ENCODE measurements around the gene KRT86. TPM values are rescaled to one million over a fixed set of nuclear protein-coding genes. Genes with fewer than 3 reads are reported as not detected.

The KRT86 gene
- polyA plus RNA-seq, 2 of the 4 experiments (the other 2 are of a cell fraction), result 23.5 to 378 TPM

DNA sequence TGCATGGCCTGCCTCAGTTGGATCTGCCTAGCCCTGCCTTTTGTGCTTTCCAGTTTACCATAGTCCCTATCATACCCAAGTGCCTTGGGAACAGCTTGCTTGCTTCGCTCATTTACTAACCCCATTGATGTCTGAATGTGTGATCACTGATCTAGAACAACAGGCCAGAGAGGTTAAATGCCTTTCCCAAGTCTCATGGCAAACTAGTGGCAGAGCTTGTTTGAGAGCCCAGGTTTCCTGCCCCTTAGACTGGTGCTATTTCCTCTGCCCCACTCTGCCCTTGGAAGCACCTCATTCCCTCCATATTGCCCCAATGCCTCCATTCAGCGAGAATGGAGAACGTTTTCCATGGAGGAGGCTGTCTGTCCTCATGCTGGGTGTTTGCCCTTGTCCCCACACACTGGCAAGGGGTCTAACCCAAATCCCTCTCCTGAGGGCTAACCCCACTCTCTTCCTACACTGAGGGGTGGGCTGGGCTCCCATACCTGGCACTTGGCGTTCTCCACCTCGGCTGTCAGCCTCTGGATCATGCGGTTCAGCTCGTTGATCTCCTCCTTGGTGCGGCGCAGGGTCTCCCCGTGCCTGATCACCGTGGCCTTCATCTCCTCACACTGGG is 21.6 kb upstream of the KRT86 start (continued):
- TF ChIP-seq TP53 (CRISPR knock-in tag; IDR thresholded peaks at IDR 0.05), result peak; percentile 47; the same call in 1 of the 2 replicates

DNA sequence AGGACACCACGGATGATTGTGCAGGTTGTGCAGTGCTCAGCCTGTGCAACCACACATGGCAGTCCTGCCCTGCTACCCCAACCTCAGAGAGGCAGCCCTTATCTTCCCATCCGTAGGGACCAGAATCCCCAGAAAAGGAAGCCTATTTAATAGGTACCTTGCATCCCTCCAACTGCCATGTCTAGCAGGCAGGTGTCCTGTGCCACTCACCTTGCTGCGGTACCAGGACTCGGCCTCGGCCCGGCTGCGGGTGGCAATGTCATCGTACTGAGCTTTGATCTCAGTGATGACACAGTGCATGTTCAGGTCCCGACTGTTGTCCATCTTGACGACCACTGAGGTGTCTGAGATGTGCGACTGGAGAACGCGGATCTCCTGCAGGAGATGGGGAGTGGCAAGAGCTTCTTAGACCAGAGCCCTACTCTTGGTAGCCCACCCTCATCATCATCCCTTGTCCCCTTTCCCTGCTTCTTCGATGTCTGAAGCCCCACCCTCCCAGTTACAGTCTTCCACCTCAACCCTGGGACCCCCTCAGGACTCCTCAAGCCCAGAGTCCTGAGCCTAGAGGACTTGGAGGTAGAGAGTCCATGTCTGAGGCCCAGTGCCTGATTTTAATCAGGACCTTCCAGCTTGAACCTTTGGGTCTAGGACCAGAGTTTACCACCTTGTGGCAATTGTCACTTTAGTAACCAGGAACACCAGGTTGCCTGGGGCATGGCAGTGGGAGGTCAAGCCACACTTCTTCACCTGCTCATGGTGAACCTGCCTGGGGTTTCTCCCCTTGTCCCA is 20.9 kb upstream of the KRT86 start:
- Histone ChIP-seq H3K9me3 (no peaks in the 10 kb centered on the region), H3K4me1 (peaks cover 75% of the 10 kb centered on the region), H3K4me2 (no peak overlapping the region), H3K27ac (peak overlapping the region; percentile 69 to 97), H3K4me3 (no peak overlapping the region)
- WGBS (ENCODE audit: missing lambda C conversion rate), result 56% methylated on average over 14 of the region's 14 CpGs
- ChIA-PET CTCF (interaction anchor here (0.6 to 14.8 kb wide), 20 partner anchors 9 to 626 kb away, joined by 3 to 321 read pairs (median 6); partner anchors contain the start of genes KRT7 and KRT86), POLR2A (interaction anchor here (0.5 to 18.5 kb wide), 11 partner anchors 9 to 626 kb away, joined by 3 to 383 read pairs (median 3); partner anchors contain the start of gene KRT86)
- DNase-seq (ENCODE audit: low read depth in 1 of 2, low spot score in 1 of 2), result peak in 1 of 2 experiments; percentile 82
- ATAC-seq, result peak in 1 of 2 experiments; percentile 4; a peak in 3 of 6 replicates
- peak; percentile 39 for FAIRE-seq
- TF ChIP-seq, protein P1, sequence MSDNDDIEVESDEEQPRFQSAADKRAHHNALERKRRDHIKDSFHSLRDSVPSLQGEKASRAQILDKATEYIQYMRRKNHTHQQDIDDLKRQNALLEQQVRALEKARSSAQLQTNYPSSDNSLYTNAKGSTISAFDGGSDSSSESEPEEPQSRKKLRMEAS (IDR thresholded peaks at IDR 0.05), result peak; percentile 16
- TF ChIP-seq GATA3 (IDR thresholded peaks at IDR 0.05; ENCODE audit: borderline replicate concordance) (peak; percentile 69), RCOR1 (IDR thresholded peaks at IDR 0.05; ENCODE audit: low read depth, low read length) (no peak), HOXB13 (CRISPR knock-in tag; IDR thresholded peaks at IDR 0.05; ENCODE audit: low read depth) (no peak), POLR2AphosphoS2 (conservative IDR thresholded peaks at IDR 0.05; ENCODE audit: low read length) (peak; percentile 81), PHF8 (IDR thresholded peaks at IDR 0.05; ENCODE audit: borderline replicate concordance, low read depth) (no peak), RARB (CRISPR knock-in tag; IDR thresholded peaks at IDR 0.05) (peak; percentile 79; the same call in 1 of the 2 replicates), CBX2 (IDR thresholded peaks at IDR 0.05; ENCODE audit: borderline replicate concordance, low read depth) (no peak), CEBPB (IDR thresholded peaks at IDR 0.05) (no peak), TP53 (CRISPR knock-in tag; IDR thresholded peaks at IDR 0.05) (peak; percentile 75; the same call in 1 of the 2 replicates), MYC (IDR thresholded peaks at IDR 0.05; ENCODE audit: borderline replicate concordance, low read length) (no peak), FOSB (CRISPR knock-in tag; IDR thresholded peaks at IDR 0.05) (peak; percentile 96), NFE2L2 (conservative IDR thresholded peaks at IDR 0.05; ENCODE audit: low read length) (no peak), RNF2 (IDR thresholded peaks at IDR 0.05; ENCODE audit: borderline replicate concordance, low read depth) (no peak), ZSCAN20 (CRISPR knock-in tag; IDR thresholded peaks at IDR 0.05) (no peak), EHF (CRISPR knock-in tag; IDR thresholded peaks at IDR 0.05) (no peak; the same call in 1 of the 2 replicates), JUN (IDR thresholded peaks at IDR 0.05) (peak; percentile 18 to 65; a peak in 3 of 5 replicates), NPAS2 (CRISPR knock-in tag; IDR thresholded peaks at IDR 0.05; ENCODE audit: borderline replicate concordance) (no peak), BHLHE40 (IDR thresholded peaks at IDR 0.05; ENCODE audit: low read depth, low read length) (no peak), HDAC2 (IDR thresholded peaks at IDR 0.05) (no peak), FOXS1 (CRISPR knock-in tag; IDR thresholded peaks at IDR 0.05) (no peak), POLR2A (IDR thresholded peaks at IDR 0.05; ENCODE audit: low read length) (peak; percentile 26), SMC3 (IDR thresholded peaks at IDR 0.05) (0 out of 3 replicates have a peak, but pooled peaks have one; percentile 6), FOSL2 (IDR thresholded peaks at IDR 0.05) (no peak), FOSL2 (CRISPR knock-in tag; IDR thresholded peaks at IDR 0.05) (0 out of 2 replicates have a peak, but pooled peaks have one; percentile 22), MAFK (IDR thresholded peaks at IDR 0.05; ENCODE audit: partially characterized antibody) (no peak)
- TF ChIP-seq, protein P2, sequence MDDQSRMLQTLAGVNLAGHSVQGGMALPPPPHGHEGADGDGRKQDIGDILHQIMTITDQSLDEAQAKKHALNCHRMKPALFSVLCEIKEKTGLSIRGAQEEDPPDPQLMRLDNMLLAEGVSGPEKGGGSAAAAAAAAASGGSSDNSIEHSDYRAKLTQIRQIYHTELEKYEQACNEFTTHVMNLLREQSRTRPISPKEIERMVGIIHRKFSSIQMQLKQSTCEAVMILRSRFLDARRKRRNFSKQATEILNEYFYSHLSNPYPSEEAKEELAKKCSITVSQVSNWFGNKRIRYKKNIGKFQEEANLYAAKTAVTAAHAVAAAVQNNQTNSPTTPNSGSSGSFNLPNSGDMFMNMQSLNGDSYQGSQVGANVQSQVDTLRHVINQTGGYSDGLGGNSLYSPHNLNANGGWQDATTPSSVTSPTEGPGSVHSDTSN (IDR thresholded peaks at IDR 0.05), result peak; percentile 83
- TF ChIP-seq, protein P3, sequence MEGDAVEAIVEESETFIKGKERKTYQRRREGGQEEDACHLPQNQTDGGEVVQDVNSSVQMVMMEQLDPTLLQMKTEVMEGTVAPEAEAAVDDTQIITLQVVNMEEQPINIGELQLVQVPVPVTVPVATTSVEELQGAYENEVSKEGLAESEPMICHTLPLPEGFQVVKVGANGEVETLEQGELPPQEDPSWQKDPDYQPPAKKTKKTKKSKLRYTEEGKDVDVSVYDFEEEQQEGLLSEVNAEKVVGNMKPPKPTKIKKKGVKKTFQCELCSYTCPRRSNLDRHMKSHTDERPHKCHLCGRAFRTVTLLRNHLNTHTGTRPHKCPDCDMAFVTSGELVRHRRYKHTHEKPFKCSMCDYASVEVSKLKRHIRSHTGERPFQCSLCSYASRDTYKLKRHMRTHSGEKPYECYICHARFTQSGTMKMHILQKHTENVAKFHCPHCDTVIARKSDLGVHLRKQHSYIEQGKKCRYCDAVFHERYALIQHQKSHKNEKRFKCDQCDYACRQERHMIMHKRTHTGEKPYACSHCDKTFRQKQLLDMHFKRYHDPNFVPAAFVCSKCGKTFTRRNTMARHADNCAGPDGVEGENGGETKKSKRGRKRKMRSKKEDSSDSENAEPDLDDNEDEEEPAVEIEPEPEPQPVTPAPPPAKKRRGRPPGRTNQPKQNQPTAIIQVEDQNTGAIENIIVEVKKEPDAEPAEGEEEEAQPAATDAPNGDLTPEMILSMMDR (IDR thresholded peaks at IDR 0.05), result no peak
- TF ChIP-seq, protein P4, sequence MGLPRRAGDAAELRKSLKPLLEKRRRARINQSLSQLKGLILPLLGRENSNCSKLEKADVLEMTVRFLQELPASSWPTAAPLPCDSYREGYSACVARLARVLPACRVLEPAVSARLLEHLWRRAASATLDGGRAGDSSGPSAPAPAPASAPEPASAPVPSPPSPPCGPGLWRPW (IDR thresholded peaks at IDR 0.05), result no peak
- TF ChIP-seq, protein P5, sequence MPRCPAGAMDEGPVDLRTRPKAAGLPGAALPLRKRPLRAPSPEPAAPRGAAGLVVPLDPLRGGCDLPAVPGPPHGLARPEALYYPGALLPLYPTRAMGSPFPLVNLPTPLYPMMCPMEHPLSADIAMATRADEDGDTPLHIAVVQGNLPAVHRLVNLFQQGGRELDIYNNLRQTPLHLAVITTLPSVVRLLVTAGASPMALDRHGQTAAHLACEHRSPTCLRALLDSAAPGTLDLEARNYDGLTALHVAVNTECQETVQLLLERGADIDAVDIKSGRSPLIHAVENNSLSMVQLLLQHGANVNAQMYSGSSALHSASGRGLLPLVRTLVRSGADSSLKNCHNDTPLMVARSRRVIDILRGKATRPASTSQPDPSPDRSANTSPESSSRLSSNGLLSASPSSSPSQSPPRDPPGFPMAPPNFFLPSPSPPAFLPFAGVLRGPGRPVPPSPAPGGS (IDR thresholded peaks at IDR 0.05), result peak; percentile 3; the same call in 1 of the 3 replicates
- TF ChIP-seq, protein P6, sequence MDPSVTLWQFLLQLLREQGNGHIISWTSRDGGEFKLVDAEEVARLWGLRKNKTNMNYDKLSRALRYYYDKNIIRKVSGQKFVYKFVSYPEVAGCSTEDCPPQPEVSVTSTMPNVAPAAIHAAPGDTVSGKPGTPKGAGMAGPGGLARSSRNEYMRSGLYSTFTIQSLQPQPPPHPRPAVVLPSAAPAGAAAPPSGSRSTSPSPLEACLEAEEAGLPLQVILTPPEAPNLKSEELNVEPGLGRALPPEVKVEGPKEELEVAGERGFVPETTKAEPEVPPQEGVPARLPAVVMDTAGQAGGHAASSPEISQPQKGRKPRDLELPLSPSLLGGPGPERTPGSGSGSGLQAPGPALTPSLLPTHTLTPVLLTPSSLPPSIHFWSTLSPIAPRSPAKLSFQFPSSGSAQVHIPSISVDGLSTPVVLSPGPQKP (IDR thresholded peaks at IDR 0.05; ENCODE audit: low read depth, low read length), result no peak
- TF ChIP-seq, protein P7, sequence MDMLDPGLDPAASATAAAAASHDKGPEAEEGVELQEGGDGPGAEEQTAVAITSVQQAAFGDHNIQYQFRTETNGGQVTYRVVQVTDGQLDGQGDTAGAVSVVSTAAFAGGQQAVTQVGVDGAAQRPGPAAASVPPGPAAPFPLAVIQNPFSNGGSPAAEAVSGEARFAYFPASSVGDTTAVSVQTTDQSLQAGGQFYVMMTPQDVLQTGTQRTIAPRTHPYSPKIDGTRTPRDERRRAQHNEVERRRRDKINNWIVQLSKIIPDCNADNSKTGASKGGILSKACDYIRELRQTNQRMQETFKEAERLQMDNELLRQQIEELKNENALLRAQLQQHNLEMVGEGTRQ (IDR thresholded peaks at IDR 0.05), result no peak
